Epithelial cell of esophagus (primary cell): ENCODE results near the gene ACTR3.
A peak's percentile ranks its signal among the peaks of the same experiment; 100 is the strongest.

Experiments used
- DNase-seq: peaks from one replicate; pipeline ENCODE4 v3.0.0; 2010; ENCODE audit warnings: low read depth
- H3K4me3 ChIP-seq: 2 replicates; pipeline ENCODE4 v1.5.1; 2011; ENCODE audit warnings: mild to moderate bottlenecking, low read length, control low read depth
- CTCF ChIP-seq: IDR thresholded peaks from 2 replicates; pipeline ENCODE4 v1.5.1; 2011; ENCODE audit warnings: low read depth, mild to moderate bottlenecking, low read length, control low read depth, inconsistent platforms; ENCODE audit not compliant: insufficient read depth; ENCODE audit errors: missing control alignments

ACTR3 gene

GRCh38 chr2:113977660-113978523 is 88.0 kb downstream of the ACTR3 start:
- DNase-seq = peak; percentile 45
- H3K4me3 ChIP-seq = no peak overlapping the region
- TF ChIP-seq CTCF = peak; percentile 19

GRCh38 chr2:113978524-113979190 is 88.8 kb downstream of the ACTR3 start:
- no peak for TF ChIP-seq CTCF
- DNase-seq = no peak

GRCh38 chr2:113979191-113980128 is 89.6 kb downstream of the ACTR3 start:
- DNase-seq = no peak
- peak; percentile 17 for TF ChIP-seq CTCF
- H3K4me3 ChIP-seq = no peak overlapping the region

More at GRCh38 chr2:113978524-113979190, 88.8 kb downstream of the ACTR3 start:
- no peak overlapping the region for H3K4me3 ChIP-seq

- DNase-seq = peak; percentile 36
- TF ChIP-seq CTCF = no peak
- H3K4me3 ChIP-seq = no peak overlapping the region
Measured at GRCh38 chr2:113980946-113981345, 91.1 kb downstream of the ACTR3 start.

- DNase-seq = peak; percentile 22
Measured at GRCh38 chr2:113981404-113982134, 91.7 kb downstream of the ACTR3 start.

More at GRCh38 chr2:113981404-113982134, 91.7 kb downstream of the ACTR3 start:
- H3K4me3 ChIP-seq = no peak overlapping the region
- no peak for TF ChIP-seq CTCF
